GM18498 (cell line): ENCODE results near the gene SKAP2.

Experiments
- ATAC-seq: cut with Tn5 transposase; IDR thresholded peaks from one replicate; pipeline ENCODE4 v1.9.1; 2021; ENCODE audit warnings: mild to moderate bottlenecking, moderate library complexity; ENCODE audit not compliant: unreplicated experiment

Gene SKAP2

DNA sequence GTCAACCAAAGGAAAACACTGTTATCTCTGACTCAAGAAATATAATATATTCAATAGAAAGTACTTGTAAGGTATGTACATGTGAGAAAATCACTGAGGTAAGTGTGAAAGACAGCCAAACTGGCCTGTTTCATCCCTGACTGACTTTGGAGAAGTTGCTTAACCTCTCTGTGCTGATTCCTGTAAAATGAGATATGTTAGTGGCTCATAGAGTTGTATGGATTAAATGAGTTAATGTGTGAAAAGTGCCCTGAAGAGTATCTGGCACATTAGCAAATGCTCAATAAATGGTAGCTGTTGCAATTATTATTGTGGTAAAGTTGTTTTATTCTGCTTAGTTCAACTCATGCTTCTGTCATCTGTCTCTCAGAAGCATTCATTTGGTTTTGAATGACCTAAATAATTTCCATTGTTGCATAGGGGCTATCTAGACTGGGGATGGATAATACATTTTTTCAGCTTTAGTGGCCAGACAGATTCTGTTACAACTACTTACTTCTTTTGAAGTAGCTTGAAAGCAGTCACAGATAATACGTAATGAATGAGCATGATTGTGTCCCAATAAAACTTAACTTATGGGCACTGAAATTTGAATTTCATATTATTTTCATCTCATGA lies 84.3 kb downstream of the SKAP2 start:
- ATAC-seq: no peak

DNA sequence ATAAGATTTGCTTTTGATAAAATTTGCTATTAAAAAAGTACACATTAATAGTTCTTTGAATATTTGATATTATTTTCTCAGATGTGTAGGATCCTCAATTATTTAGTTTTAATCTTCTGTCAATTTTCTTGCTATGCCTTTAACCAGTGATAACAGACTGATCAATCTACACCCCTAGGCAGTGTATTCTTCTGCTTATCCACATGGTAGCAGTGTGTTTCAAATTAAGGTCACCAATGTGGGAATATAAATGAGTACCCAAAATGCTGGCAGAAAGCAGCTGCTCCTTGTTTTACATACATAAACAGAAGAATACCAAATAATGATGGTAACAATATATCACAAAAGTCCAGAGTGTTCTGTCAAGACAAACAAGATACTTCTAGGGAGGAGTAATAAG lies 87.0 kb downstream of the SKAP2 start:
- no peak for ATAC-seq

DNA sequence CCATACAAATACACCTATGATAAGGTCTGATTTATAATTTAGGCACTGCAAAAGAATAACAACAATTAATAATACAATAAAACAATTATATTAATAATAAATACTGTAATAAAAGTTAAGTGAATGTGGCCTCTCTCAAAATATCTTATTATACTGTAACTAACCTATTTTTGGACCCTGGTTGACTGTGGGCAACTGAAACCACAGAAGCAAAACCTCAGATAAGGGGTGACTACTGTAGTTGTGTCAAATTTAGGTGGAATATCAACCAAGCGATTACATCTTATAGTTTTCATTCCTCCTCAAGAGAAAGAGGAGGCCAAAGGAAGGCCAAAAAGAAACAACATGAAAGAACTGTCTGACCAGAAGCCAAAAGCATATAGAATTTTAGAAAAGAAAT lies 103.9 kb downstream of the SKAP2 start:
- ATAC-seq: no peak

DNA sequence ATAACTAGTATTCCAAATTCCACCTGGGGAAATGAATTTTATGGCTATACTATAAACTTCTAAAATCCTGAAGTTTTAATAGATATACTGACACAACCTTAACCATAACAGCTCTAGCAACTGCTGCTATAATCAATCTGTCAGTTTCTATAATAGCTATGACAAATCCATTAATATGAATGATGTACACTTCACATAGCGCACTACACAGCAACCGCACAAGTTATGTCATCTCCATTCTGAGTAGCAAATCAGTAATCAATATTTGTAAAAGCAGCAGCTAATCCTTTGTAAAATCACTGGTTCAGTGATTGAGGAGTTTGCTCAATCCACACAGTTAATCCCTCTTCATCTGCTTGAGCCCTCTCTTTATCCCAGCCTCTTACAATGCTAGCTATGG lies 105.3 kb downstream of the SKAP2 start:
- no peak for ATAC-seq

DNA sequence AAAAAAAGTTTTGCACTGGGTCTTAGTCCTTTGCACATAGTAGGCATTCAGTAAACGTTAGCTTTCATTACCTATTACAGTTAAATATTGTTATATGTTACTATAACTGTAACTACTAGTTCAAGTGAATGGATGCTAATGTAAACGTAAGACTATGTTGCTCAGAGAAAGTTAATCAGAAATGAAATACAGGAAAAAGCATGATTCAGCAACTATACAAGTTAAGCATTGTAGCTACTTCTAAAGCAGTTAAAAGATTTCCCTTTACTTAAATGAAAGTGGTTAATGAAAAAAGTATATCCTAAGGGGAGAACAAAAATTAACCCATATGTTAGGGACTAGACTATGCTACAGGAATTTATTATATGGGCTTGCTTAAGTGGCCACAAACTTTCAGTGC lies 121.2 kb downstream of the SKAP2 start:
- no peak for ATAC-seq

DNA sequence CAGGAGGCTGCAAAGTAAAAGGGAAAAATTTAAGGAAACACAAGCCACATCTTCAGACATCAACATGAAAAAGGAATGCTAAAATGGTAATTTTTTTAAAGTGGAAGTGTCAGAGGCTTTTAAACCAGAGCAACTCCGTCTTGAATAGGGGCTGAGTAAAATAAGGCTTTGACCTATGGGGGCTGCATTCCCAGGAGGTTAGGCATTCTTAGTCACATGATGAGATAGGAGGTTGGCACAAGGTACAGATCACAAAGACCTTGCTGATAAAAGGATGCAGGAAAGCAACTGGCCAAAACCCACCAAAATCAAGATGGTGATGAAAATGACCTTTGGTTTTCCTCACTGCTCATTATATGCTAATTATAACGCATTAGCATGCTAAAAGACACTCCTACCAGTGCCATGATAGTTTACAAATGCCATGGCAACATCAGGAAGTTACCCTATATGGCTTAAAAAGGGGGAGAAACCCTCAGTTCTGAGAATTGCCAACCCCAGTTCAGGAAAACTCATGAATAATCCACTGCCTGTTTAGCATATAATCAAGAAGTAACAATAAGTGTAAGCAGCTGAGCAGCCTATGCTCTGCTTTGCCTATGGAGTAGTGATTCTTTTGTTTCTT lies 128.3 kb downstream of the SKAP2 start:
- no peak for ATAC-seq

DNA sequence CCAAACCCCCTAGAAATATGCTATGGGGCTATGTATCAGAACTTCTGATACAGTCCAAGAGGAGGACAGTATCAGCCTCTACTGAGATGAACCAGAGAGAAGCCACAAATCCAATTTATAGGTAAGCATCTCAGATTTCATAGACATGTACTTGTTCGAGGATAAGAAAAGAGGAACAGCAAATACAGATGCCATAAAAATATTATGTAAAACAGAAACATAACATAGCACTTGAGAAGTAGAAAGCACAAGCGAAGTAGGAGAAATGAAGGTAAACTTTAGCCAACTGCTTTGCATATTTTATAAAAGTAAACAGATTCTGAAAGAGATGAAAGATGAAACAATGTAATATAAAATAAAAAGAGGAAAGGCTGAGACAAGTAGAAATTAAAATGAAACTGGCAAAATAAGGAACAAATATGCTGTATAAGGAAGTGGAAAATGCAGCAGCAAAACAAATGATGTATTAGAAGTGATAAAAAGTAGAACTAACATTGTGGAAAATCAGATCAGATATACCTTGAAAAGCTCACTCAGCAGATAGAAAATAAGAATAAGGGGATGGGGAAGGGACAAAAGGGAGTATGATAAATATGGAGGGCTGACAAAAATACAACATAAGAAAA lies 135.1 kb downstream of the SKAP2 start:
- ATAC-seq: no peak

DNA sequence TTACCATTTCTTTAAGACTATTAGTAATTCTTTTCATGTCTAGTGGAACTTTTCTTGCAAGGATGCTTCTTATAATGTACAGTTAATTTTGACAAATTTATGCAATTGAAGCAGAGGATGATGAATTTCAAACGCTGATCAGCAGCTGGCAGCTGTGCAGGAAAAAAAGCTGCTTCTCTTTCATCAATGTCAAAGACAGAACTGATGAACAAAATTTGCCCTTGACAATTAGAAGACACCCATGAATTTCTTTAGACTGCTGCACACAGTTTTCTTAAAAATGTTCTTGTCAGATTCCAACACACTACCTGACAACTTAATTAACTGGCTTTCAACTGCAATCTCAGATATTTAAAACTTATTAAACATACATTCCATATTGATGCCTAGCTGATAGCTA lies 138.3 kb downstream of the SKAP2 start:
- ATAC-seq: no peak

DNA sequence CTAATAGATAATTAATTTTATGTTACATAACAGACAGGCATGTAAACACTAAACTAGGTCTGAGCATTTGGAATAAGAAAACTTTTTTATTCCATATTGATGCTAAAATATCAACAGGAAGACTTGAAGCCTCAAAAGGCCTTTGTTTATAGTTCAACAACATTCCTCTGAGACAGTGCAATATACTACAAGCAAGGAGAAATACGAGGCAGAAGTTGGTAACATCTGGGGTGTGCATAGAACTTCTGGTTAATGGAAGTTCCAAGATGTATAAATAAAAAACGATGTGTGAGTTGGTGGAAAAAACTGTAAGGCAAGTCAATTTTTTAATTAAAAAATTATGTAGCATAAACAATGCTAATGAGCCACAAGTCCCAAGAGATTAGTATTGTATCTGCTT lies 139.6 kb downstream of the SKAP2 start:
- no peak for ATAC-seq

DNA sequence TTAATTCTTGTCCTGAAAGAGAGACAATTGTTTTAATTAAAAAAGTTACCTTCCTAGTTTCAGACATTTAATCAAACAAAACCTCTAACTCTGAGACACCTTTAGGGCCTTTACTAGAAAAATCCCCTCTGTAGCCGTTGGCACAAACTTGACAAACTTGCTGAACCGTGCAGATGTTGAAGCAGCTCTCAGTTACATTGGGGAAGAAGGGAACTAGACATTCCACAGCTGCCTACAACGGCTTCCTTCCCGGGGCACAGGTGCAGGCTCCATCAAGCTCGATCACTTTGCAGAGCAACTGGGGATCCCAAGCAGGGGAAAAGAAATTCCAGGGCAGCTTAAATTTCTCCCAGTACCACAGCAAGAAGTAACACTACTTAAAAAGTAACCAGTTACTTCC lies 141.3 kb downstream of the SKAP2 start:
- no peak for ATAC-seq

DNA sequence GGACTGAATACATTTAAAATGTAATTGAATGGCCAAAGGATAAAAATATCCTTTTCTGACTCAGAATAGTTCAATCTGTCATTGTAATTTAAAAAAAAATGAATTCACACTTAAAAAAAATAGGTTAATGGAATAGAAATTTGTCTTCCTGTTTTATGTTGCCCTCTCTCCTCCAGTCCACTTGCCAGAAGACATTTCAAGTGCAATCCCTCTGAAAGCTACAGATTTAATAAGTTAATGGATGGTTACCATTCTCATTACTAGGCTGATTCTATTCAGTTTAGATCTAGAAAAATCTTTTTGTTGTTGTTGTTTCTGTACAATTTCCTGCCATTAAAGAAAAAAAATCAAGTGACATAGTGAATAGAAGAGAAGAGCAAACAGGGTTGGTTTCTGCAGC lies 142.9 kb downstream of the SKAP2 start:
- no peak for ATAC-seq

DNA sequence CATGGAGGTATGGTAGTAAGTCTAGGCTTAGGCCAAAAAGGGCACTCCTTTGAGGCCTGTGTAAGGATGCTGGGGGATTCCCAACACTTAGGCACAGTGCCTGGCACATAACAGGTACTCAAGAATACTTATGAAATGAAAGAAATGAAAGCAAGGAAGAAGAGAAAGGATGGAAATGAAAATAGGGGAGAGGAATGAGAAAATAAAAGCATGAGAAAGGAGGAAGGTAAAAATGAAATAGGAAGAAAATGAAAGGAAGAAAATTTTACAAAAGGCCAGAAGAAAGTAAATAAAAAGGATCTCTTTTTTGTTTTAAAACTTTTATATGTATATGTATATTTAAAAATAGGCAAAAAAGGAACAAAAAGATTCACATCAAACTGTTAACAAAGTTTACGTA lies 146.3 kb downstream of the SKAP2 start:
- ATAC-seq: no peak

DNA sequence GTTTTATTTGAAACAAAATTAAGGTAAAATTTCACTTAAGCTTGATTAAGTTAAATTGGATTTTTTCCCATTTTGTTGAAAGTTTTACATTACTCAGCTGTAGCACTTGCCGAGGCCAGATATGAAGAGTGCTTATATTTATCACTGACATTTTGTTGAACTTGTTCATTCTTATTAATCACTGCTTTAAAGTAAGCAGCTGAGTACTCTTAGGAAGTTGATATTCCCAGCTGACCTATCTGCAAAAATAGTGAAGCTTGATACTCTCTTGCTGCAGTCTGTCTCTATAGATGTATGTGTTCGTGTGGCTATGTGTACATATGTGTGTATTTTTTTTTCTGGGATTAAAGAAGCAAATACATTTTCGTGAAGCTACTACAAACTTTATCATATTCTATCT lies 150.0 kb downstream of the SKAP2 start:
- no peak for ATAC-seq

DNA sequence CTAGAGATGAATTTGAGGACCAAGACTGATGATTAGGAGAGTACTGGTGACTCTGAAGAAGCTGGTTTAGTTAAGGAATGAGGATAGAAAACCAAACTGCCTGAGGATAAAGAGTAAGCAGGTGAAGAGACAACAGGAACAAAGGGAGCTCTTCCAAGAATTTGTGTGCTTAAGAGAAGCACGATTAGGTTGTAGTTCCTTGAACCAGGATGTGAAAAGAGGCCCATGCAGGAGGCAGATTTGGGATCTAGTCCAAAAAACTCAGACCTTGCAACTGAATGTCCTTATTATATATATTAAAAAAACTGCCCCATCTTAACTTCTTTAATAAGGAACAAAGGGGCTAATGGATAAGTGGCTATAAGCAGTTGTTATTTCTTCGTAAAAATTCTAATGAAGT lies 150.4 kb downstream of the SKAP2 start:
- no peak for ATAC-seq

DNA sequence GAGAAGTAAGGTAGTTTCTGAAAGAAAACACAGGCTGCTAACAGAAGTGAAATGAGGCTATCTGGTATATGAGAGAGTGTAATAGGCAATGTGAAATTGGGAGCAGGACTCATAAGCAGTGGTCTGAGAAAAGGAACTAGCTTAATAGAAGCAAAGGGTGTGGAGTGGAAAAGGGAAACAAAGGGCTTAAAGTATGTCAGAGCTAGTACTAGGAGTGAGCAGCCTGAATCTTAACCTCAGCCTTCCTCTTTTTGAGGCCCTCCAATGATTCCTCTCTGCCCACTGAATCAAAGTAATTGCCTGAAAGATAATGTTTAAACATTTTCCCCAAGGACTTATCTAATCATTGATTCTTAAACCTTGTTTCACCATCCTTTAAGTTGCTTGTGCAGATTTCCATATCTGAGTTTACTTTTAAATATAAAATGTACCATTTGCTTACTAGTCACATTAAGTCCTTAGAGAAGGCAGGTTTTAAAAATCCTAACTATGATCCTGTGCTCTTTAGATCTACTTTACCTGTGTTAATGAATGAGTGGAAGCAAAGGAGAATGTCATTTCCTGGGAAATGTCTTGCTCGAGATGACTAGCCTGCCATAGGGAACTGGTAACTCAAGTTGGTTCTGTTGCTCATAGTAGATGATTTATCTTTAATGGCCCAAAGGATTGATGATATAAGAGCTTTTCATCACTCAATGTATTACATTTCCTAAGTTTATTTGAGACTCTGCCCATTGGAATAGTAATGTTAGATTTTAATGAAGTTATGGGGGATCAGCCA lies 155.0 kb downstream of the SKAP2 start:
- ATAC-seq: no peak

DNA sequence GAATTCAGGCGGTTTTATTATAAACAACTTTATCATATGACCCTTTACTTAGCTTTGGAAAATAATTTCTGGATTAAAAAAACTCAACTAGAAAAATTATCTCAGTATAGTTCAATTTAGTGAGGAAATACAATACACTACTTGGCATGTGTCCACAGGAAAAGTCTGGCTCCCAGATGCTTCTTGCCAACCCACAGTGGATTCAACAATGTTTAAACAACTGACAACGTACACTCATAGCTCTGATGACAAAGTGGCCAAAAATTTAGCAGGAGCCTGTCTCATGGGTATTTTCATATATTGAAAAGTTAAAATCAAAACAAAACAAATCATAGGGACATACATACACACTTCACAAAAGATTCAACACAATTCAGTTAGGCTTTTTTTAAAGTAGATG lies 158.8 kb downstream of the SKAP2 start:
- no peak for ATAC-seq

DNA sequence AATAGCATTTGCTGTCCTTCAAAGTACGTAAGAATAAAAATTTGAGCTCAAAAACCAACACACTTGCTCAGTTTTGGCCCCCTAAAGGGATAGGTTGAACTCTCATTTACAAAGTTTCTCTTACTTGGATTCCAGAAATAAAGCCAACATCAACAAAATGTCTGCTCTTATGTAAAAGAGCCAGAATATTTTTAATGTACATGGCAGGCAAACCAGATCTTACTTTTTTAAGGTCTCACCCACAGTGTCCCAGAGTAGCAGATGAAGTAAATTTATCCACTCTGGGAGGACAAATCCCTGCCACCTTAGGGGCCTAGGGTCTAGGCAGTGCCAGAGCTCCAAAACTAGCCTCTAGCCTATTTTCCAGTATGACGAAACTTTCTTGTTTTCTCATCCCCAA lies 159.6 kb downstream of the SKAP2 start:
- ATAC-seq: no peak

DNA sequence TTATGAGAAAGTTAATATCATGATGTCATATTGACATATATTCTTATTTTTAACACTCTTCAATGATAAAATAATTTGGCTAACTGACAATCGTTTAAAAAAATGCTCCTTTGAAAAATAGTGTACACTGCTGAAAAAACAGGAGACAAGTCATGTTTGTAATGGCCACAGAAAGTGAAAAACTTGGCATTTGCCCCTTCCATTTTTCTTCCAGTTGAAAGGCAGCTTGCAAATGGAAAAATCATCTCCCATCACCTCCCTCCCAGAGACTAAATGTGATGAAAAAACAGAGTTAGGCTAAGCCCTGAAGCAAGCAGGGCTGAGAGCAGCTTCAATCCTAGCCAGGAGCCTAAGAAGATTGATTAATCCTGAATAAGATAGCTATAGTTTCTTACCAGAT lies 160.4 kb downstream of the SKAP2 start:
- ATAC-seq: no peak

DNA sequence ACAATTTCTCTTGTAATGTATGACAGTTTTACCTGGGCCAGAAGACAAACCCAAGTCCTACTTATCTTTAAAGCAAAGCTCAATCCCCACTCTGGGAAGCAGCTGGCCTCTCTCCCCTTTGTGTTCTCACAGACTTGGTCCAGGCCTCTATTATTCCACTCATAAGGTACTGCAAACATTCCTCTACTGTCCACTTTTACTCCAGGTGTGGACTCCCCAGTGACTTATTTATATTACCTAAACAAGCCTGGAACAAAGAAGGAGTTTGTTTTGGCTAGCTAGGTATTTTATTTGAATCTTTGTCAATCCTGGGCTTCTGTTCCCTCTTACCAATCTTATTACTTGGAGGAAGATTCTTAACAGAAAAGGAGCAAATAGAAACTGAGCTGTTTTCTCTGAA lies 163.5 kb downstream of the SKAP2 start:
- no peak for ATAC-seq

DNA sequence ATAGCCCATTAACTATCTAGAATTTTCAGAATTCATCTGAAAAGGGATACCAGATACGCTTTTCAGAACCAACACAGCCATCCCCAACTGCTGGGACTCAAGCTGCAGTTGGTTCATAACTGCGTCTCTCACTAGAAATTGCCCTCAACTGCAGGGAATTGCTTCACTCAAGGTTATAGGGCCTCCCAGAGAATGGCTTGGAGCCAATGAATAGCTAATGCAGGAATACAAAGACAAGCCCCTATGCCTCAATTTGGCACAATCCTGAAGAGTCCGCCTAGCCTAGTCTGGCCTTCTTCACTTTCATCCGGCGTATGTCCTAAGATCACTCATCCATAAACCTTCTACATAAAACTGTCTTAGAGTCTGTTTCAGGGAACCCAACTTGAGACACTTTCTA lies 164.0 kb downstream of the SKAP2 start:
- no peak for ATAC-seq

DNA sequence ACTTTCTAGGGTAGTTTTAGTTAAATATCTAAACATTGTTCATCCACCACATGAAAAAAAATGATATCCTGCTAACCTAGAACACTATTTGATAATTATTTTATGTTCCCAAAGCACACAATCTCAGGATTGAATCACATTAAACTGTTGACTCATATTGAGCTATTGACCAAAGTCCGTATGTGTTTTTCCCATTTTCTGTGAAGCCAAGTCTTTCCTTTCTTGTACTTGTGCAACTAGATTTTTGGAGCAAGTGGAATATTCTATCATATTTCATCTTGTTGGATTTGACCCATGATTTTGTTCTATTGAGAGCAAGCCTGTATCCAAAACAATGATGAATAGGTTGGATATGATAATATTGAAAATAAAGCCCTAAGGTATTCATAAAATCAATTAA lies 164.6 kb downstream of the SKAP2 start:
- ATAC-seq: no peak

DNA sequence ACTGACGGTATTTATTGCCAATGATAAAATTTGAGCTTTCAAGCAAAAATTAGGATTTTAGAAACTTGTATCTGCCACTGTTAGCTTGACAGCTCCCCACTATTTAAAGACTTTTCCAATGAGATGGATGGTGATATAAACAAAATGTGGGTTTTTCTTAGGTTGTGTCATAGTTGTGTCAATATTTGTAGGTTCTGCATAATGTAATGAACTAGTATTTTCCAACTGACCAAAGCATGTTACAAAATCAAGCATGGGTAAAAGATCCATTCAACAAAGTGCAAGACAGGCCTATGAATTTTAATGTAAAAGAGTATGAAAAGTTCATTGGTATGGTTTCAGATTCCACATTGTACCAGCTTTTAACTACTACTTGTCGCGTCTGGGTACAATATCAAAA lies 165.6 kb downstream of the SKAP2 start:
- no peak for ATAC-seq
